ENCODE results near the gene STRBP.

The STRBP gene

GRCh38 chr9:123128591-123128990 is 139.8 kb downstream of the STRBP start:
- Histone ChIP-seq H3K27ac (no peak overlapping the region), H3K4me2 (no peak overlapping the region), H3K9ac (no peak overlapping the region), H3K27me3 (no peaks in the 10 kb centered on the region), H3K4me3 (no peak overlapping the region), H3K4me1 (no peaks in the 10 kb centered on the region), H3K9me3 (no peaks in the 10 kb centered on the region), H4K20me1 (peaks cover 6% of the 10 kb centered on the region; the same call in 1 of the 2 replicates), H3K36me3 (peaks cover 96% of the 10 kb centered on the region)
- TF ChIP-seq Cebpa-rat (IDR thresholded peaks at IDR 0.05): no peak

- no peaks in the 10 kb centered on the region for H3K4me1 ChIP-seq
- peaks cover 96% of the 10 kb centered on the region for H3K36me3 ChIP-seq
- no peak overlapping the region for H3K27ac ChIP-seq
- no peak overlapping the region for H3K9ac ChIP-seq
- no peak for TF ChIP-seq Cebpa-rat (IDR thresholded peaks at IDR 0.05)
- H4K20me1 ChIP-seq: peaks cover 6% of the 10 kb centered on the region; the same call in 1 of the 2 replicates
- no peak overlapping the region for H3K4me2 ChIP-seq
- H3K27me3 ChIP-seq: no peaks in the 10 kb centered on the region
- no peaks in the 10 kb centered on the region for H3K9me3 ChIP-seq
- H3K4me3 ChIP-seq: no peak overlapping the region
These were observed 140.8 kb downstream of the STRBP start for GRCh38 chr9:123127512-123128075.

- H3K9me3 ChIP-seq: no peaks in the 10 kb centered on the region
- H3K4me1 ChIP-seq: no peaks in the 10 kb centered on the region
- H4K20me1 ChIP-seq: peaks cover 13% of the 10 kb centered on the region
- peaks cover 93% of the 10 kb centered on the region for H3K36me3 ChIP-seq
- H3K9ac ChIP-seq: no peak overlapping the region
- H3K27ac ChIP-seq: no peak overlapping the region
- H3K4me3 ChIP-seq: no peak overlapping the region
- no peaks in the 10 kb centered on the region for H3K27me3 ChIP-seq
- H3K4me2 ChIP-seq: no peak overlapping the region
- TF ChIP-seq Cebpa-rat (IDR thresholded peaks at IDR 0.05): no peak
These were observed 146.9 kb downstream of the STRBP start for GRCh38 chr9:123121457-123121856.

- H3K36me3 ChIP-seq: peaks cover 93% of the 10 kb centered on the region
- H3K9ac ChIP-seq: no peak overlapping the region
- H4K20me1 ChIP-seq: peaks cover 11% of the 10 kb centered on the region
- no peaks in the 10 kb centered on the region for H3K27me3 ChIP-seq
- no peaks in the 10 kb centered on the region for H3K9me3 ChIP-seq
- no peak for TF ChIP-seq Cebpa-rat (IDR thresholded peaks at IDR 0.05)
- no peak overlapping the region for H3K27ac ChIP-seq
- H3K4me2 ChIP-seq: no peak overlapping the region
- H3K4me3 ChIP-seq: no peak overlapping the region
- H3K4me1 ChIP-seq: no peaks in the 10 kb centered on the region
These were observed 147.4 kb downstream of the STRBP start for GRCh38 chr9:123120953-123121352.

- Histone ChIP-seq H3K36me3 (peaks cover 94% of the 10 kb centered on the region), H3K4me3 (no peak overlapping the region), H3K9ac (no peak overlapping the region), H3K4me2 (no peak overlapping the region), H3K4me1 (no peaks in the 10 kb centered on the region), H3K27ac (no peak overlapping the region), H3K27me3 (no peaks in the 10 kb centered on the region), H4K20me1 (peaks cover 14% of the 10 kb centered on the region), H3K9me3 (no peaks in the 10 kb centered on the region)
- TF ChIP-seq Cebpa-rat (IDR thresholded peaks at IDR 0.05): no peak
These were observed 148.3 kb downstream of the STRBP start for GRCh38 chr9:123120131-123120530.

- no peak overlapping the region for H3K4me2 ChIP-seq
- no peak for TF ChIP-seq Cebpa-rat (IDR thresholded peaks at IDR 0.05)
- H3K4me3 ChIP-seq: no peak overlapping the region
- H3K9me3 ChIP-seq: no peaks in the 10 kb centered on the region
- H3K9ac ChIP-seq: no peak overlapping the region
- no peak overlapping the region for H3K27ac ChIP-seq
- no peaks in the 10 kb centered on the region for H3K4me1 ChIP-seq
- H3K27me3 ChIP-seq: no peaks in the 10 kb centered on the region
- peaks cover 20% of the 10 kb centered on the region for H4K20me1 ChIP-seq
- H3K36me3 ChIP-seq: peaks cover 97% of the 10 kb centered on the region
These were observed 148.8 kb downstream of the STRBP start for GRCh38 chr9:123119566-123119965.

GRCh38 chr9:123116036-123116435 is 152.3 kb downstream of the STRBP start:
- TF ChIP-seq Cebpa-rat (IDR thresholded peaks at IDR 0.05): no peak
- H3K4me3 ChIP-seq: no peak overlapping the region

GRCh38 chr9:123115146-123115913 is 153.1 kb downstream of the STRBP start:
- peaks cover 55% of the 10 kb centered on the region for H4K20me1 ChIP-seq
- H3K9ac ChIP-seq: no peak overlapping the region
- H3K4me2 ChIP-seq: no peak overlapping the region
- peaks cover 21% of the 10 kb centered on the region for H3K4me1 ChIP-seq
- H3K36me3 ChIP-seq: peaks cover 99% of the 10 kb centered on the region
- no peak for TF ChIP-seq Cebpa-rat (IDR thresholded peaks at IDR 0.05)
- no peaks in the 10 kb centered on the region for H3K27me3 ChIP-seq
- H3K27ac ChIP-seq: no peak overlapping the region
- no peak overlapping the region for H3K4me3 ChIP-seq
- H3K9me3 ChIP-seq: no peaks in the 10 kb centered on the region

More at GRCh38 chr9:123116036-123116435, 152.3 kb downstream of the STRBP start:
- peaks cover 21% of the 10 kb centered on the region for H3K4me1 ChIP-seq
- H3K9ac ChIP-seq: no peak overlapping the region
- H3K27ac ChIP-seq: no peak overlapping the region
- peaks cover 97% of the 10 kb centered on the region for H3K36me3 ChIP-seq
- no peaks in the 10 kb centered on the region for H3K9me3 ChIP-seq
- H3K27me3 ChIP-seq: no peaks in the 10 kb centered on the region
- H3K4me2 ChIP-seq: no peak overlapping the region
- H4K20me1 ChIP-seq: peaks cover 48% of the 10 kb centered on the region

- peaks cover 67% of the 10 kb centered on the region for H4K20me1 ChIP-seq
- no peaks in the 10 kb centered on the region for H3K9me3 ChIP-seq
- no peak for TF ChIP-seq Cebpa-rat (IDR thresholded peaks at IDR 0.05)
- H3K4me1 ChIP-seq: peaks cover 21% of the 10 kb centered on the region
- peaks cover 100% of the 10 kb centered on the region for H3K36me3 ChIP-seq
- no peak overlapping the region for H3K9ac ChIP-seq
- H3K27ac ChIP-seq: 0 out of 2 replicates have a peak overlapping the region, but pooled peaks have one; percentile 53
- no peak overlapping the region for H3K4me3 ChIP-seq
- no peaks in the 10 kb centered on the region for H3K27me3 ChIP-seq
- no peak overlapping the region for H3K4me2 ChIP-seq
These were observed 155.2 kb downstream of the STRBP start for GRCh38 chr9:123113185-123113584.
